ENCODE measurements around the gene KCTD3.

Gene KCTD3

DNA sequence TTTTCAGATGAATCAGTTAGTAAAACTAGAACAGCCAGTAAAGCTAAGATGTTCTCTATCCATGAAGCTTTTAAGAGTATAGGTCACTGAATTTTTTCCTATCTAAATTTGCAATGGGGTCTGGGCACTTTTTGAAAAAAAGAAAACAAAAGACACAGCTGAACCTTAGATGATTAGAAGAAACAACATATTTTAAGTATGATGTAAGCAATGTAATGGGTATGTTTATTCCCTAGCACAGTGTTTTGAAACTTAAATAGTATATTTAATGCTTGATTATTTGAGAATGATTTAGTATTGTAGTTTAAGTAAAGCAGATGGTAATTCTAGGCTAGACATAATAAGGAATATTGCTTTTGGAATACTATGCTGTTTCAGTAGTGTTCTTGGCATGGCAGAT is 36.2 kb downstream of the KCTD3 start:
- TF ChIP-seq, protein P1, sequence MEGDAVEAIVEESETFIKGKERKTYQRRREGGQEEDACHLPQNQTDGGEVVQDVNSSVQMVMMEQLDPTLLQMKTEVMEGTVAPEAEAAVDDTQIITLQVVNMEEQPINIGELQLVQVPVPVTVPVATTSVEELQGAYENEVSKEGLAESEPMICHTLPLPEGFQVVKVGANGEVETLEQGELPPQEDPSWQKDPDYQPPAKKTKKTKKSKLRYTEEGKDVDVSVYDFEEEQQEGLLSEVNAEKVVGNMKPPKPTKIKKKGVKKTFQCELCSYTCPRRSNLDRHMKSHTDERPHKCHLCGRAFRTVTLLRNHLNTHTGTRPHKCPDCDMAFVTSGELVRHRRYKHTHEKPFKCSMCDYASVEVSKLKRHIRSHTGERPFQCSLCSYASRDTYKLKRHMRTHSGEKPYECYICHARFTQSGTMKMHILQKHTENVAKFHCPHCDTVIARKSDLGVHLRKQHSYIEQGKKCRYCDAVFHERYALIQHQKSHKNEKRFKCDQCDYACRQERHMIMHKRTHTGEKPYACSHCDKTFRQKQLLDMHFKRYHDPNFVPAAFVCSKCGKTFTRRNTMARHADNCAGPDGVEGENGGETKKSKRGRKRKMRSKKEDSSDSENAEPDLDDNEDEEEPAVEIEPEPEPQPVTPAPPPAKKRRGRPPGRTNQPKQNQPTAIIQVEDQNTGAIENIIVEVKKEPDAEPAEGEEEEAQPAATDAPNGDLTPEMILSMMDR (conservative IDR thresholded peaks at IDR 0.05), result no peak
- no peak for TF ChIP-seq ZFX (IDR thresholded peaks at IDR 0.05)

DNA sequence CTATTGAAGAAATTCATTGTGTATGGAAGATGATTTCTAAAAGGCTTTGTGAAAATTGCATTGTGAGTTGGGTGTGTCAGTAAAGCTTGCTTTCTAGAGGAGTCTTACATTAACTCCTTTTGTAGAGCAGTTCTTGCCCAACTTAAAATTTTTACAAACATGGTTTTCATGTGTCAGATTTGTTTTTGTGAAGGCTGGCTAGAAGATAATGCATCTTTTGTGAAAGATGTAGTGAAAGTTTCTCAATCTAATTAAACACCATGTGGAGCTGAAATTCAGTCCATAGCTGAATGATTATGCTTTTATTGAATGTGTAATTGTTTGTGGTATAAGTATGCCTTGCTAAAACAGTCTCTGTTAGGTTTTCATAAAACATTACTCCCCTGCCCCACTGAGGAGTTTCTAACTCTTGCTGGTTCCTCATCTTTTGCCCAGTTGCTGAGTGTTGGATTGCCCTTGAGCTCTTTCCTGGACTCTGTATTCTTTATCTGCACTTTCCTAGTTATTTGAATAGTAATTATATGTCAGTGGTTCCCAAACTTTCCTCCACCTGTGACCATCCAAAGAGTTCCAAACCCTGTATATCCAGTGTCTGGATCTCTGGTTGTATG is 38.0 kb downstream of the KCTD3 start:
- TF ChIP-seq, protein P1 (conservative IDR thresholded peaks at IDR 0.05), result no peak
- no peak for TF ChIP-seq ZFX (IDR thresholded peaks at IDR 0.05)
- H3K27ac ChIP-seq, result no peak overlapping the region

More for the DNA sequence above, 36.2 kb downstream of the KCTD3 start:
- H3K27ac ChIP-seq, result no peak overlapping the region

DNA sequence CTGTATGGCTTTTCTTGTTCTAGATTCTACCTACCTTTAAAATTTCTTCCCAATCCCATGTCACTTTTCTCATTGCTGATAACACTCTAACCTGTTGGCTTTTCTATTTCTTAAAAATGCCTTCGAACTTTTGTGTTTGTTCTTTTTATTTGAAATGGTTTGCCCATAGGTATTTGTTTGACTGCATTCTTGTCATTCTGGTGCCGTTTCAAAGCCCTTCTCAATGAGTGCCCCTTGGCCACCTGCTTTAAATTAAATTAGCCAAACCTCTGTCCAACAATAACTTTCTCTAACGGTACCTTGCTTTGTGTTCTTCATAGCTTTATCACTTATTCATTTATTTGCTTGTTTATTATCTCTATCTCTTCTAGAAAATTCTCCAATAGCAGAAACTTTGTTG is 38.9 kb downstream of the KCTD3 start:
- TF ChIP-seq ZFX (IDR thresholded peaks at IDR 0.05), result no peak
- TF ChIP-seq, protein P1 (conservative IDR thresholded peaks at IDR 0.05), result no peak

DNA sequence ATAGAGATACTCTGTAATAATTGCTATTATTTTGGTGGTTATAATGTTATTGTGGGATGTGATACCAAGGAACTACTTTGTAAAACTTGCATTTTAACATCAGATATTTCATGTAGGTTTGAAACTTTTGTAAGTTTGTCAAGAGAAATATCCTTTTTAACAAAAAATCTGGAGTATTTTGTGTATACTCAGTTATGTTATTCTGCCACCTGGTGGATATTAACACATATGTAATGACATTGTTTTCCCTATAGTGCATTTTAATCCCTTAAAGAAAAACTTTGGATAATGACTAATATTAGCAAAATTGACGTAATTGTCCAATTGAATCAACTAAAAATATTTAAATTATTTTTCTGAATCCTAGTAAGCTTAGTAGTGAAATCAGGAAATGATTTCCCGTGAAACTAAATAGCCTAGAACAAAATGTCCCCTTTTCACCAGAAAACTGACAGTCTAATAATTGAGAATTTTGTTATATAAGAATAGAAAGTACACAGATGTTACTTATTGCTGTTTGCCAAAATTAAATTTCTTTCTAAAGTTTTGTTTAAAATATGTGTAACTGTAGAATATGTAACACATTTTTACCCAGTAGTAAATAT is 39.6 kb downstream of the KCTD3 start:
- TF ChIP-seq ZFX (IDR thresholded peaks at IDR 0.05), result no peak
- TF ChIP-seq, protein P1 (conservative IDR thresholded peaks at IDR 0.05), result peak; percentile 82
- H3K27ac ChIP-seq, result no peak overlapping the region

More for the DNA sequence above, 38.9 kb downstream of the KCTD3 start:
- H3K27ac ChIP-seq, result no peak overlapping the region

DNA sequence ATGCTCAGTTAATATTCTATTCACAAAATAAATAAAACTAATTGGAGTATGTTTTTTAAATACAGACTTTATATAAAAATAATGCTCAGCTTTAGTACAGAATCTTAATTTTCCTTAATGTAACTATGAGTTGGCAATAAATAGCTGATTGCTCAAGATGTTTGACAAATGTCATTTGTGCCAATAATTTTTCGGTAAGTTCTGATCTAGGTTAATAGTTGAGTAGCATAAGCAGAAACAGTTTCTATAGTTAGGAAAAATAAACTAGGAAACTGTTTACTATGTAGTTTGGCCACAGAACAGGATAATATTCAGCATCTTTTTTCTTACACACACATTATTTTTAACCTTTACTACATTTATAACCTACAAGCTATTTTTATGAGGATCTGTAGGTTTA is 40.3 kb downstream of the KCTD3 start:
- no peak overlapping the region for H3K27ac ChIP-seq
- TF ChIP-seq ZFX (IDR thresholded peaks at IDR 0.05), result no peak
- TF ChIP-seq, protein P1 (conservative IDR thresholded peaks at IDR 0.05), result no peak

DNA sequence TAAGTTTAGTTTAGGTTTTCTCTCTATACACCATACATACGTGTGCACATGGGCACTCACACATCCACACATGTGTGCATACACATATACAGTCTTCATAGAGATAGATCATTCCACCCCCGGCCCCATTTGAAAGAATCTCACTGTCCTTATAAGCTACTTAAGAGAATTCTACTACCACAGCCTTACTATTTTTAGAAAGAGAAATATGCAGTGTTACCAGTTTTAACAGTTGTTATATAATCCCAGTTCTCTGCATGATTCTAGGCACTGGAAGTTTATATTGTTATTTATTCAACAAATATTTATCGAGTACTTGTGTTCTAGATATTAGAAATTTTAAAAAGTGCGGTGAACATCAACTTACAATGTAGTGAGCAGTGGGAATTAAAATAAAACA is 41.5 kb downstream of the KCTD3 start:
- H3K27ac ChIP-seq, result no peak overlapping the region
- no peak for TF ChIP-seq ZFX (IDR thresholded peaks at IDR 0.05)
- TF ChIP-seq, protein P1 (conservative IDR thresholded peaks at IDR 0.05), result no peak

DNA sequence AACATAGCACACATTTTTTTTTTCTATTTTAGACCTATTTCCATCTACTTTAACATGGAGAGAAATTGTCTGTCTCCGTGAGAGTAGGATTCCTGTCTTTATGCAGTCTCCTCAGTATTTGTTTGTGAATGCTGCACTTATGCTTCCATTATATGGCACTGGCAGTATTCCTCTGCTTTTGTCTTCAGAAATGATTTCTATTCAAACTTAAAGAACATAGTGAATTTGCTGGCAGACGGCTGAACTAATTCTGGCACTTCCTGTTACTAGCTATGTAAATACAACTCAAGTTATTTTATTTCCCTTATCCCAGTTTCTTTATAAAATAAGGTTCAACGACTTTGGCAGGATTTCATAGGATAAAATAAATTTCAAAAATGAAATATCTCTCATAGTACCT is 45.3 kb downstream of the KCTD3 start:
- no peak overlapping the region for H3K27ac ChIP-seq

More for the DNA sequence above, 45.3 kb downstream of the KCTD3 start:
- TF ChIP-seq, protein P1 (conservative IDR thresholded peaks at IDR 0.05), result no peak
- TF ChIP-seq ZFX (IDR thresholded peaks at IDR 0.05), result no peak

All from C4-2B (cell line).